Thoracic aorta (tissue), 2 donors: Measurements from ENCODE around the gene THAP7. TPM values are rescaled to one million over a fixed set of nuclear protein-coding genes. Genes with fewer than 3 reads are reported as not detected.
"Not testable (repeated sequence)": the region's sequence is repeated elsewhere in the genome, so short reads cannot be mapped to it uniquely, and the experiment has no call there.

Experiments
- ATAC-seq: fragments of 150-250 bp; one replicate; pipeline ENCODE4 v1.8.0; 2017; ENCODE audit warnings: low read depth; ENCODE audit not compliant: insufficient number of reproducible peaks, low FRiP score
- DNase-seq: peaks from one replicate; pipeline ENCODE4 v3.0.0-alpha.2; 2020; ENCODE audit warnings: low spot score
- H3K27ac ChIP-seq, 2 donors: fragments of 200-600 bp; sonication (generic); 1 replicate in 1 of 2; 2 replicates in 1 of 2; pipeline ENCODE4 v1.5.1; 2016; ENCODE audit warnings: mild to moderate bottlenecking in 2 of 2, moderate library complexity in 2 of 2
- H3K27me3 ChIP-seq: fragments of 200-600 bp; sonication (generic); replicated peaks from 2 replicates; pipeline ENCODE4 v1.6.0; 2016; ENCODE audit warnings: mild to moderate bottlenecking; ENCODE audit not compliant: insufficient read depth
- H3K36me3 ChIP-seq: fragments of 200-600 bp; sonication (generic); one replicate; pipeline ENCODE4 v1.5.1; 2016
- H3K4me1 ChIP-seq, 2 donors: fragments of 200-600 bp; sonication (generic); 1 replicate in 1 of 2; 2 replicates in 1 of 2; pipeline versions ENCODE4 v1.5.1 to v1.6.0; 2016; ENCODE audit warnings: low read depth in 2 of 2, mild to moderate bottlenecking in 1 of 2; ENCODE audit not compliant: control insufficient read depth in 1 of 2
- H3K4me3 ChIP-seq: fragments of 200-600 bp; sonication (generic); 2 replicates; pipeline ENCODE4 v1.5.1; 2016; ENCODE audit warnings: mild to moderate bottlenecking
- H3K9me3 ChIP-seq: fragments of 200-600 bp; sonication (generic); 2 replicates; pipeline ENCODE4 v1.5.1; 2016
- CTCF ChIP-seq: fragments of 200-600 bp; sonication (generic); IDR thresholded peaks from one replicate; pipeline ENCODE4 v1.5.1; 2019; ENCODE audit warnings: antibody characterized with exemption
- total RNA-seq, 2 donors: library from RNA; depleted of rRNA; stranded (reverse); fragments of >200 nt; gene quantifications; one replicate each; pipeline versions ENCODE4 v1.1.0 to v1.2.3, GENCODE V29; 2016

The THAP7 gene
- total RNA-seq, 2 donors from 2014 or later, result 38.3 to 60.0 TPM

- Histone ChIP-seq H3K4me3 (no peak overlapping the region), H3K9me3 (no peaks in the 10 kb centered on the region), H3K27ac (no peak overlapping the region), H3K36me3 (no peaks in the 10 kb centered on the region), H3K27me3 (no peaks in the 10 kb centered on the region), H3K4me1 (peaks cover 11 to 14% of the 10 kb centered on the region in 2 donors)
- TF ChIP-seq CTCF, result no peak
- no peak for ATAC-seq
- no peak for DNase-seq
Measured at GRCh38 chr22:21041937-21042336, 40.0 kb upstream of the THAP7 start.

GRCh38 chr22:21039158-21039557 lies 37.2 kb upstream of the THAP7 start:
- not testable (repeated sequence) for H3K4me3 ChIP-seq, DNase-seq, ATAC-seq

GRCh38 chr22:21038405-21038804 lies 36.5 kb upstream of the THAP7 start:
- Histone ChIP-seq H3K9me3 (no peaks in the 10 kb centered on the region), H3K4me3 (no peak overlapping the region), H3K4me1 (no peaks in the 10 kb centered on the region), H3K27ac (no peak overlapping the region), H3K27me3 (no peaks in the 10 kb centered on the region), H3K36me3 (no peaks in the 10 kb centered on the region)
- DNase-seq, result no peak
- no peak for TF ChIP-seq CTCF
- ATAC-seq, result no peak

More at GRCh38 chr22:21039158-21039557, 37.2 kb upstream of the THAP7 start:
- H3K4me1 ChIP-seq, H3K9me3 ChIP-seq, H3K36me3 ChIP-seq, H3K27ac ChIP-seq, H3K27me3 ChIP-seq: not testable (repeated sequence)

- no peak overlapping the region for H3K27ac ChIP-seq
- no peaks in the 10 kb centered on the region for H3K36me3 ChIP-seq
- ATAC-seq (no peak), DNase-seq (no peak)
- TF ChIP-seq CTCF, result no peak
- no peaks in the 10 kb centered on the region for H3K9me3 ChIP-seq
- H3K4me1 ChIP-seq, result no peaks in the 10 kb centered on the region
- no peak overlapping the region for H3K4me3 ChIP-seq
- H3K27me3 ChIP-seq, result no peaks in the 10 kb centered on the region
Measured at GRCh38 chr22:21034989-21035388, 33.1 kb upstream of the THAP7 start.

- Histone ChIP-seq H3K27me3 (no peaks in the 10 kb centered on the region), H3K27ac (no peak overlapping the region), H3K4me1 (no peaks in the 10 kb centered on the region), H3K9me3 (no peaks in the 10 kb centered on the region), H3K36me3 (no peaks in the 10 kb centered on the region), H3K4me3 (no peak overlapping the region)
- no peak for ATAC-seq
- TF ChIP-seq CTCF, result no peak
- no peak for DNase-seq
Measured at GRCh38 chr22:21033895-21034294, 32.0 kb upstream of the THAP7 start.
